ENCODE results near the gene WHAMM.

DNA sequence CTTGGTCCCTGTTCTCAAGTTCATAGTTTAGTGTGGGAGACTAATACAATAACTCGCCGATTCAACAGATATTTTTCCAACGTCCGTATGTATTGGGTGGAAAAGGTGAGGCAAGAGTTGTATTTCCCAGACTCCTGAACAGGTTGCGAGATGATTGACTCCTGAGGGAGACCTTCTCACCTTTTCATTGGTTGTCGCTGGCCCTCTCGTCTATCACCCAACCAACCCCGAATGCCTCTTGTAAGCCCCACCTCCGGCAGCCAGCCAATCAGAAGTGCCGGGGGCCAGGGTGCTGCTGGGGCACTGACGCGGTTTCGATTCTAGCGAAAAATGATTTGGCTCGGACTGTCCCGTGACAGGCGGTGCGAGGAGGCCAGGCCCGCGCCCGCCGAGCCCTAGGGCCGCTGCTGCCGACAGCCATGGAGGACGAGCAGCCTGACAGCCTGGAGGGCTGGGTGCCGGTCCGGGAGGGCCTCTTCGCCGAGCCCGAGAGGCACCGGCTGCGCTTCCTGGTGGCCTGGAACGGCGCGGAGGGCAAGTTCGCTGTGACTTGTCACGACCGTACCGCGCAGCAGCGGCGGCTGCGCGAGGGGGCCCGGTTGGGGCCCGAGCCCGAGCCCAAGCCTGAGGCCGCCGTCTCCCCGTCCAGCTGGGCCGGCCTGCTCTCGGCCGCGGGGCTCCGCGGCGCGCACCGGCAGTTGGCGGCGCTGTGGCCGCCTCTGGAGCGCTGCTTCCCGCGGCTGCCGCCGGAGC lies at the start of gene WHAMM:
- TF ChIP-seq PPARA (CRISPR knock-in tag; IDR thresholded peaks at IDR 0.05; ENCODE audit: borderline replicate concordance) (no peak), RARB (CRISPR knock-in tag; IDR thresholded peaks at IDR 0.05) (no peak)

Measured in SK-N-SH treated with all-trans-retinoic acid at 6 μM for 48 hours (cell line).